ENCODE data around the gene OR2V2. TPM values are rescaled to one million over a fixed set of nuclear protein-coding genes. Genes with fewer than 3 reads are reported as not detected.
"Not testable (repeated sequence)": the region's sequence is repeated elsewhere in the genome, so short reads cannot be mapped to it uniquely, and the experiment has no call there.

Gene OR2V2
- total and polyA plus RNA-seq, 3 donors from 2014 or later = not detected

- WGBS, 2 donors = 80 to 82% methylated on average over 12 to 14 of the region's 14 CpGs
- no peak for DNase-seq
- Histone ChIP-seq H3K4me3 (no peak overlapping the region), H3K27me3 (no peaks in the 10 kb centered on the region), H3K27ac (no peak overlapping the region), H3K36me3 (ENCODE audit: low read depth, missing control alignments) (no peaks in the 10 kb centered on the region), H3K9me3 (no peaks in the 10 kb centered on the region), H3K4me1 (no peaks in the 10 kb centered on the region)
- intact Hi-C loops (cut with DNase I; ENCODE audit: low total_unique reads) = no loop called here
- TF ChIP-seq CTCF (IDR thresholded peaks at IDR 0.05) (no peak), POLR2A (IDR thresholded peaks at IDR 0.05) (no peak)
Measured at GRCh38 chr5:181108578-181109165, 38.7 kb upstream of the OR2V2 start.

DNA sequence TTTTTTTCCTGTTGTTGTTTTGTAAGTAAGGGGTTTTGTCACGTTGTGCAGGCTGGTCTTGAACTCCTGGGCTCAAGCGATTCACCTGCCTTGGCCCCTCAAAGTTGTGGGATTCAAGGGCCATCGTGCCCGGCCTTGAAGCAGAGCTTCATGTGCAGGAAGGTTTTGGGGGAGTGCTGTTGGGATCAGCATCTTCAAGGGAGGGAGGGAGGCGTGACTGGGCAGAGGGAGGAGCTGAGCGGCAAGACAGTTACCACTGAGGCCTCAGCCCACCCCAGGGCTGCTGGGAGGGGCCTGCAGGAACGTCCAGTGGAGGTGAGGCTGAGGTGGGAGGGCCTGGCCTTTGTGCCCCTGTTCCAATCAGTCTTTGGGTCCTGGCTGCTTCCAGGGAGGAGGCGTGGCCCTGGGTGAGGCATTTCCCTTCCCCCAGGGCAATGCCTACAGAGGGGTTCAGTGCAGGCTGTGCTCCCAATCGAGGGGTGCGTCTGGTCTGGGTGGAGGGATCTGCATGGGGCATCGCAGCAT lies 37.8 kb upstream of the OR2V2 start:
- no peak for DNase-seq
- no peak for TF ChIP-seq CTCF (IDR thresholded peaks at IDR 0.05)
- TF ChIP-seq POLR2A (IDR thresholded peaks at IDR 0.05) = no peak
- 54 to 70% methylated on average over 9 to 11 of the region's 11 CpGs for whole genome bisulfite sequencing, 2 donors
- Histone ChIP-seq H3K9me3 (no peaks in the 10 kb centered on the region), H3K27ac (no peak overlapping the region), H3K27me3 (no peaks in the 10 kb centered on the region), H3K4me1 (no peaks in the 10 kb centered on the region), H3K4me3 (no peak overlapping the region), H3K36me3 (ENCODE audit: low read depth, missing control alignments) (no peaks in the 10 kb centered on the region)
- intact Hi-C loops (cut with DNase I; ENCODE audit: low total_unique reads) = no loop called here

DNA sequence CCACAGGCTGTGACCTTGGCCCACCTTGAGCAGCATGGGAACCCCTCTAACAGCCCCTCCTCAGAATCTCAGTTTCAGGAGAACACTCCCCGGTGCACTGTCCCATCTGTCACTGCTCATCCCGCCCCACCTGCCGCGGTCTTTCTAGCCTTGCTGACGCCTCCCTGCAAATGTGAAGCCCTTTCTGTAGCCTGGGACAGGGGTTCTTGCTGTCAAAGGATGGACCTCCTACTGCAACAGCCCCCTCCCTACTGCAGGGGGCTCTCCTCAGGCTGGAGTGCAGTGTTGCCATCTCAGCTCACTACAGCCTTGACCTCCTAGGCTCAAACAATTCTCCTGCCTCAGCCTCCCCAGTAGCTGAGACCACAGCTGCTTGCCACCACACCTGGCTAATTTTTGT lies 36.4 kb upstream of the OR2V2 start:
- Histone ChIP-seq H3K27ac (no peak overlapping the region), H3K9me3 (no peaks in the 10 kb centered on the region), H3K27me3 (no peaks in the 10 kb centered on the region), H3K4me1 (no peaks in the 10 kb centered on the region), H3K36me3 (ENCODE audit: low read depth, missing control alignments) (no peaks in the 10 kb centered on the region), H3K4me3 (no peak overlapping the region)
- intact Hi-C loops (cut with DNase I; ENCODE audit: low total_unique reads) = no loop called here
- no peak for TF ChIP-seq CTCF (IDR thresholded peaks at IDR 0.05)
- no peak for DNase-seq
- WGBS, 2 donors = 92 to 94% methylated on average over 4 to 5 of the region's 5 CpGs

DNA sequence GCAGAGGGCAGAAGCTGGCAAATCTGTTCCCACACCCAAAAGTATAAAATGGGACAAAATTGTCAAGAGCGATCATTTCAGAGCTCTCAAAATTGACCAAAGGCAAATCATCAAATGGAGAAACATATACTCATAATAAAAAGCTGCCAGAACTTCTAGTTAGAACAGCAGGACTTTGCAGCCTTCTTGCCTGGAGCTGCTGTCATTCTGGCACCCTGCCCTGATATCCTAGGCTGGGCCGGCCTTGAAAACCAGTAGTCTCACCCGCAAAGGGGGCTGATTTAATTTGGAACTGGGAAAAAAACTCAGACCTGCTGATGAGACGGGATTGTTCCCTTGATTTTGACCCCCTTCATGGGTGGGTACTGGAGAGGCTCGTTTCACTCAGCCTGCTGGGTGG lies 34.9 kb upstream of the OR2V2 start:
- Histone ChIP-seq H3K4me3 (no peak overlapping the region), H3K36me3 (ENCODE audit: low read depth, missing control alignments) (no peaks in the 10 kb centered on the region), H3K27me3 (no peaks in the 10 kb centered on the region), H3K4me1 (no peaks in the 10 kb centered on the region), H3K9me3 (no peaks in the 10 kb centered on the region), H3K27ac (no peak overlapping the region)
- no peak for TF ChIP-seq CTCF (IDR thresholded peaks at IDR 0.05)
- TF ChIP-seq POLR2A (IDR thresholded peaks at IDR 0.05) = no peak
- intact Hi-C loops (cut with DNase I; ENCODE audit: low total_unique reads) = no loop called here
- DNase-seq = peak; percentile 45
- WGBS, 2 donors = 64 to 66% methylated on average over 5 of the region's 5 CpGs

DNA sequence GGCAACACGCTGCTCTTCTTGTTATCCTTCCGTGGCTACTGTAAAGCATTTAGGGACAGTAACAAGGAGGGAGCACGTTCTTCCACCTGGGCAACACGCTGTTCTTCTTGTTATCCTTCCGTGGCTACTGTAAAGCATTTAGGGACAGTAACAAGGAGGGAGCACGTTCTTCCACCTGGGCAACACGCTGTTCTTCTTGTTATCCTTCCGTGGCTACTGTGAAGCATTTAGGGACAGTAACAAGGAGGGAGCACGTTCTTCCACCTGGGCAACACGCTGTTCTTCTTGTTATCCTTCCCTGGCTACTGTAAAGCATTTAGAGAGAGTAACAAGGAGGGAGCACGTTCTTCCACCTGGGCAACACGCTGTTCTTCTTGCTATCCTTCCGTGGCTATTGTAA lies 33.8 kb upstream of the OR2V2 start:
- H3K27ac ChIP-seq; H3K9me3 ChIP-seq; H3K4me3 ChIP-seq; intact Hi-C loops (cut with DNase I; ENCODE audit: low total_unique reads); H3K4me1 ChIP-seq; DNase-seq; H3K27me3 ChIP-seq; H3K36me3 ChIP-seq (ENCODE audit: low read depth, missing control alignments): not testable (repeated sequence)
- whole genome bisulfite sequencing, 2 donors = 48 to 74% methylated on average over 9 to 13 of the region's 13 CpGs
